H1 (cell line): ENCODE results near the gene GRM7. TPM values are rescaled to one million over a fixed set of nuclear protein-coding genes. Genes with fewer than 3 reads are reported as not detected.

Experiments used
- CTCF ChIA-PET: fragments of 300-600 bp; sonication (Branson Sonifier 250); formaldehyde crosslinking; loops from one replicate; lab custom pipeline; 2021; ENCODE audit not compliant: partially characterized antibody; lab: Charles Lee
- POLR2A ChIA-PET: fragments of 300-600 bp; sonication (Branson Sonifier 250); formaldehyde crosslinking; loops from one replicate; lab custom pipeline; 2021; ENCODE audit warnings: inconsistent platforms; ENCODE audit not compliant: partially characterized antibody; lab: Charles Lee
- DNase-seq, 2 experiments: peaks; one replicate each; pipeline versions ENCODE4 v3.0.0 to v3.0.0-alpha.2; 2010 to 2022; ENCODE audit warnings: low spot score in 2 of 2, low read depth in 1 of 2, mixed read lengths in 1 of 2
- FAIRE-seq: peaks from 2 replicates; lab custom pipeline; 2011; peaks lifted over from hg19 to GRCh38; lab: Jason Lieb, UNC
- H2AFZ ChIP-seq: 2 replicates; pipeline ENCODE4 v1.8.1; 2012; ENCODE audit warnings: low read length, inconsistent platforms
- H2AK5ac ChIP-seq: 2 replicates; pipeline ENCODE4 v1.6.1; 2013; ENCODE audit warnings: low read depth, low read length
- H2BK120ac ChIP-seq: replicated peaks from 2 replicates; pipeline ENCODE3; 2013; ENCODE audit warnings: low read depth, low read length, inconsistent platforms
- H2BK12ac ChIP-seq: 2 replicates; pipeline ENCODE4 v1.6.1; 2013; ENCODE audit warnings: low read depth, low read length
- H2BK15ac ChIP-seq: 2 replicates; pipeline ENCODE4 v1.6.1; 2013; ENCODE audit warnings: low read length
- H2BK20ac ChIP-seq: 2 replicates; pipeline ENCODE4 v1.6.1; 2013; ENCODE audit warnings: low read length
- H2BK5ac ChIP-seq: 2 replicates; pipeline ENCODE4 v1.6.1; 2013; ENCODE audit warnings: low read depth, low read length
- H3K14ac ChIP-seq: 2 replicates; pipeline ENCODE4 v1.6.1; 2013; ENCODE audit warnings: inconsistent platforms; ENCODE audit not compliant: insufficient read length
- H3K18ac ChIP-seq: 2 replicates; pipeline ENCODE4 v1.6.1; 2013; ENCODE audit warnings: low read length; ENCODE audit errors: extremely low read depth
- H3K23ac ChIP-seq: 2 replicates; pipeline ENCODE4 v1.6.1; 2013; ENCODE audit warnings: inconsistent platforms; ENCODE audit not compliant: insufficient read length
- H3K23me2 ChIP-seq: 2 replicates; pipeline ENCODE4 v1.6.1; 2013; ENCODE audit warnings: low read depth, low read length
- H3K27ac ChIP-seq: 2 replicates; pipeline ENCODE4 v1.6.1; 2011; ENCODE audit warnings: low read depth, low read length, inconsistent platforms
- H3K27me3 ChIP-seq, 4 experiments: replicated peaks in 1 of 4; 1 replicate in 1 of 4; 2 replicates in 3 of 4; pipeline versions ENCODE4 v1.6.1 to v1.8.1; 2011 to 2013; ENCODE audit warnings: low read length in 3 of 4, mild to moderate bottlenecking in 3 of 4, inconsistent platforms in 2 of 4, mixed read lengths in 2 of 4, moderate library complexity in 1 of 4; ENCODE audit not compliant: control insufficient read depth in 3 of 4, insufficient read depth in 3 of 4; ENCODE audit errors: extremely low read depth in 1 of 4
- H3K36me3 ChIP-seq, 4 experiments: 2 replicates each; pipeline versions ENCODE4 v1.6.1 to v1.8.1; 2011 to 2013; ENCODE audit warnings: mild to moderate bottlenecking in 4 of 4, low read length in 3 of 4, moderate library complexity in 2 of 4, control low read depth in 1 of 4, inconsistent platforms in 1 of 4; ENCODE audit not compliant: insufficient read depth in 4 of 4, control insufficient read depth in 2 of 4
- H3K4ac ChIP-seq: replicated peaks from 2 replicates; pipeline ENCODE3; 2013; ENCODE audit warnings: low read length, low read depth, mixed read lengths, inconsistent platforms; ENCODE audit not compliant: insufficient read length
- H3K4me1 ChIP-seq, 4 experiments: replicated peaks in 1 of 4; 1 replicate in 1 of 4; 2 replicates in 3 of 4; pipeline versions ENCODE4 v1.6.1 to v1.8.1; 2011 to 2013; ENCODE audit warnings: low read length in 3 of 4, inconsistent platforms in 2 of 4, mixed read lengths in 1 of 4; ENCODE audit not compliant: insufficient read depth in 4 of 4, control insufficient read depth in 3 of 4
- H3K4me2 ChIP-seq, 2 experiments: 2 replicates each; pipeline versions ENCODE4 v1.6.1 to v1.8.1; 2011 to 2013; ENCODE audit warnings: low read depth in 2 of 2, low read length in 2 of 2, control low read depth in 1 of 2, inconsistent platforms in 1 of 2, mild to moderate bottlenecking in 1 of 2; ENCODE audit not compliant: insufficient read depth in 1 of 2
- H3K4me3 ChIP-seq, 4 experiments: fragments of 200-600, 300-600 bp in 1 of 4; sonication (generic), shearing (Covaris generic), sonication (Bioruptor Twin) in 1 of 4; 2 replicates each; pipeline versions ENCODE4 v1.5.1 to v1.8.1; 2011 to 2016; ENCODE audit warnings: low read length in 4 of 4, low read depth in 3 of 4, control low read depth in 2 of 4, inconsistent platforms in 2 of 4, mild to moderate bottlenecking in 2 of 4, mixed read lengths in 1 of 4, moderate library complexity in 1 of 4; ENCODE audit not compliant: insufficient read depth in 2 of 4; ENCODE audit errors: extremely low read depth in 1 of 4
- H3K56ac ChIP-seq: replicated peaks from 2 replicates; pipeline ENCODE3; 2013; ENCODE audit warnings: low read depth, mild to moderate bottlenecking, mixed read lengths, low read length, inconsistent platforms; ENCODE audit not compliant: insufficient read length
- H3K79me1 ChIP-seq: 2 replicates; pipeline ENCODE4 v1.6.1; 2013; ENCODE audit warnings: low read depth, low read length, control low read depth
- H3K79me2 ChIP-seq, 2 experiments: 2 replicates each; pipeline versions ENCODE4 v1.6.1 to v1.8.1; 2012 to 2013; ENCODE audit warnings: low read length in 2 of 2, mild to moderate bottlenecking in 2 of 2, inconsistent platforms in 1 of 2; ENCODE audit not compliant: insufficient read depth in 2 of 2, control insufficient read depth in 1 of 2
- H3K9ac ChIP-seq, 4 experiments: replicated peaks in 1 of 4; 1 replicate in 1 of 4; 2 replicates in 3 of 4; pipeline versions ENCODE4 v1.6.1 to v1.8.1; 2011 to 2013; ENCODE audit warnings: low read depth in 3 of 4, low read length in 3 of 4, control low read depth in 2 of 4, mild to moderate bottlenecking in 2 of 4, moderate library complexity in 2 of 4, inconsistent platforms in 1 of 4; ENCODE audit errors: extremely low read depth in 1 of 4
- H3K9me3 ChIP-seq, 2 experiments: 2 replicates each; pipeline versions ENCODE4 v1.6.1 to v1.8.1; 2012 to 2013; ENCODE audit warnings: mild to moderate bottlenecking in 2 of 2, moderate library complexity in 2 of 2, control low read depth in 1 of 2, inconsistent platforms in 1 of 2, low read depth in 1 of 2, low read length in 1 of 2, mixed read lengths in 1 of 2; ENCODE audit not compliant: insufficient read depth in 2 of 2
- H4K20me1 ChIP-seq, 2 experiments: replicated peaks in 1 of 2; 2 replicates each; pipeline versions ENCODE3 to v1.8.1; 2011 to 2013; ENCODE audit warnings: inconsistent platforms in 2 of 2, low read length in 2 of 2, mild to moderate bottlenecking in 1 of 2; ENCODE audit not compliant: insufficient read depth in 2 of 2, control insufficient read depth in 1 of 2
- H4K5ac ChIP-seq: 2 replicates; pipeline ENCODE4 v1.6.1; 2013; ENCODE audit warnings: low read length, low read depth, mixed read lengths, inconsistent platforms; ENCODE audit not compliant: insufficient read length
- H4K8ac ChIP-seq: 2 replicates; pipeline ENCODE4 v1.8.0; 2013; ENCODE audit warnings: mild to moderate bottlenecking, moderate library complexity, low read length, inconsistent platforms; ENCODE audit not compliant: insufficient read depth; ENCODE audit errors: extremely low read depth
- H4K91ac ChIP-seq: replicated peaks from 2 replicates; pipeline ENCODE3; 2013; ENCODE audit warnings: low read length, mixed read lengths, inconsistent platforms; ENCODE audit not compliant: insufficient read length
- GABPA ChIP-seq: IDR thresholded peaks from 2 replicates; pipeline ENCODE4 v1.6.1; 2011; ENCODE audit warnings: mild to moderate bottlenecking, low read length, moderate library complexity, borderline replicate concordance; ENCODE audit not compliant: insufficient read depth
- SIN3A ChIP-seq, 2 experiments: IDR thresholded peaks in 1 of 2; conservative IDR thresholded peaks in 1 of 2; 2 replicates each; pipeline ENCODE4 v1.6.1; 2011 to 2012; ENCODE audit warnings: low read length in 2 of 2, improper control_type of control experiment in 1 of 2, low read depth in 1 of 2, mild to moderate bottlenecking in 1 of 2
- polyA plus RNA-seq, 7 experiments: library from polyadenylated mRNA; depleted of rRNA in 3 of 7; stranded (reverse) in 5 of 7; unstranded in 2 of 7; fragments of >200 nt in 5 of 7; fragments of 200-250 nt in 2 of 7; gene quantifications; 1 replicate in 5 of 7; 2 replicates in 1 of 7; 4 replicates in 1 of 7; pipeline versions ENCODE4 v1.2.1 to v1.2.3, GENCODE V29; 2011 to 2013; ENCODE audit warnings: missing spikeins in 2 of 7, mixed read lengths in 2 of 7
- total RNA-seq: library from RNA; stranded (reverse); fragmentation: NEBNext Ultra II Directional; extraction: Animal tissue kit (Norgen Biotek cat#: 25700); gene quantifications from 2 replicates; pipeline ENCODE4 v1.2.1, GENCODE V29; 2021

Gene GRM7
- total and polyA plus RNA-seq, 2 of the 8 experiments (the other 6 are each of a cell fraction or from before 2014, with no cell fraction given): 0.17 to 0.24 TPM

GRCh38 chr3:7638103-7638502 is 777.2 kb downstream of the GRM7 start:
- H3K9me3 ChIP-seq: no peaks in the 10 kb centered on the region
- H3K4ac ChIP-seq: no peak overlapping the region
- no peak overlapping the region for H3K27ac ChIP-seq
- H2BK12ac ChIP-seq: no peak overlapping the region
- ChIA-PET CTCF (no interaction called here), POLR2A (no interaction called here)
- H3K4me3 ChIP-seq: no peak overlapping the region
- H2AFZ ChIP-seq: no peak overlapping the region
- H2BK5ac ChIP-seq: no peak overlapping the region
- no peak overlapping the region for H2AK5ac ChIP-seq
- no peaks in the 10 kb centered on the region for H3K27me3 ChIP-seq
- DNase-seq (no peak), FAIRE-seq (no peak)
- H2BK15ac ChIP-seq: no peak overlapping the region
- H4K8ac ChIP-seq: no peak overlapping the region
- H3K9ac ChIP-seq: no peak overlapping the region
- TF ChIP-seq SIN3A (conservative IDR thresholded peaks at IDR 0.05 in 1 of 2, IDR thresholded peaks at IDR 0.05 in 1 of 2; ENCODE audit: low read depth in 1 of 2, low read length in 2 of 2): no peak
- no peak for TF ChIP-seq GABPA
- no peak overlapping the region for H2BK20ac ChIP-seq
- H4K91ac ChIP-seq: no peak overlapping the region
- no peaks in the 10 kb centered on the region for H3K36me3 ChIP-seq
- no peaks in the 10 kb centered on the region for H3K79me2 ChIP-seq
- H4K5ac ChIP-seq: no peak overlapping the region
- H3K18ac ChIP-seq: no peak overlapping the region
- no peak overlapping the region for H3K56ac ChIP-seq
- no peaks in the 10 kb centered on the region for H4K20me1 ChIP-seq
- H3K23ac ChIP-seq: no peak overlapping the region
- H3K4me1 ChIP-seq: no peaks in the 10 kb centered on the region
- H2BK120ac ChIP-seq: no peak overlapping the region
- no peaks in the 10 kb centered on the region for H3K23me2 ChIP-seq
- no peak overlapping the region for H3K4me2 ChIP-seq
- no peaks in the 10 kb centered on the region for H3K79me1 ChIP-seq
- no peak overlapping the region for H3K14ac ChIP-seq
